Sigmoid colon (tissue), 4 donors: ENCODE measurements around the gene CSNK1A1L.

Experiments used
- CTCF ChIP-seq, 4 experiments: fragments of 450-650 bp in 3 of 4; fragments of 200-600 bp in 1 of 4; IDR thresholded peaks; one replicate each; pipeline ENCODE4 v1.5.1; 2016 to 2019; ENCODE audit warnings: antibody characterized with exemption in 4 of 4, mild to moderate bottlenecking in 3 of 4, moderate library complexity in 2 of 4
- POLR2A ChIP-seq, 2 donors: fragments of 450-650 bp; IDR thresholded peaks; one replicate each; pipeline ENCODE4 v1.6.1; 2016; ENCODE audit warnings: antibody characterized with exemption in 2 of 2, mild to moderate bottlenecking in 2 of 2, moderate library complexity in 2 of 2
- POLR2AphosphoS5 ChIP-seq, 4 donors: sonication (generic); formaldehyde crosslinking; IDR thresholded peaks; one replicate each; pipeline ENCODE4 v1.6.1; 2017; ENCODE audit warnings: antibody characterized with exemption in 4 of 4

- TF ChIP-seq CTCF (IDR thresholded peaks at IDR 0.05) (no peak), POLR2AphosphoS5 (IDR thresholded peaks at IDR 0.05) (no peak), POLR2A (IDR thresholded peaks at IDR 0.05) (no peak)
Observed at GRCh38 chr13:37070145-37070695, 35.2 kb downstream of the CSNK1A1L start.
